Pancreas (tissue), 10 donors: Measurements from ENCODE around the gene SOX11. TPM values are rescaled to one million over a fixed set of nuclear protein-coding genes. Genes with fewer than 3 reads are reported as not detected.
"Not testable (repeated sequence)": the region's sequence is repeated elsewhere in the genome, so short reads cannot be mapped to it uniquely, and the experiment has no call there.

Source experiments
- ATAC-seq, 4 donors: fragments of 200-7000 bp; cut with Tn5 transposase; one replicate each; pipeline versions ENCODE4 v1.8.0 to v1.9.1; 2020; ENCODE audit warnings: mild to moderate bottlenecking in 4 of 4, moderate library complexity in 4 of 4
- DNase-seq, 6 donors: peaks; one replicate each; pipeline ENCODE4 v3.0.0-alpha.2; 2020
- FAIRE-seq: peaks from 2 replicates; lab custom pipeline; 2012; peaks lifted over from hg19 to GRCh38; lab: Jason Lieb, UNC
- H3K27ac ChIP-seq, 4 donors: fragments of 200-600 bp; sonication (generic); 1 replicate in 3 of 4; 2 replicates in 1 of 4; pipeline versions ENCODE4 v1.5.0 to v1.8.0; 2020
- H3K27me3 ChIP-seq, 4 donors: fragments of 200-600 bp; one replicate each; pipeline ENCODE4 v1.8.0; 2021
- H3K36me3 ChIP-seq, 3 donors: fragments of 200-600 bp; sonication (generic) in 1 of 3; one replicate each; pipeline versions ENCODE4 v1.5.0 to v1.8.0; 2020 to 2021
- H3K4me1 ChIP-seq, 3 donors: fragments of 200-600 bp; one replicate each; pipeline ENCODE4 v1.8.0; 2021
- H3K4me3 ChIP-seq, 4 donors: fragments of 200-600 bp; sonication (generic) in 2 of 4; one replicate each; pipeline versions ENCODE4 v1.5.0 to v1.8.0; 2020 to 2021
- H3K9me3 ChIP-seq, 4 donors: fragments of 200-600 bp; one replicate each; pipeline ENCODE4 v1.8.0; 2021
- WGBS, 2 donors: extraction: QIAGEN DNeasy Blood & Tissue Kit; methylation state at CpG; one replicate each; pipeline ENCODE4 v1.1.7; 2013; 5-methylcytosine and 5-hydroxymethylcytosine counted together
- intact Hi-C, 3 donors: fragments of 100-400 bp; cut with DNase I; formaldehyde crosslinking; loops; one replicate each; pipeline versions ENCODE4 v1.11.1 to v1.14.2; 2022
- polyA plus RNA-seq, 2 donors: library from polyadenylated mRNA; stranded (reverse); fragments of 200-250 nt; gene quantifications; one replicate each; pipeline ENCODE4 v1.2.3, GENCODE V29; 2013
- total RNA-seq, 6 donors: library from RNA; stranded (reverse); fragmentation: NEBNext Ultra II Directional in 4 of 6; extraction: Animal tissue kit (Norgen Biotek cat#: 25700) in 4 of 6; gene quantifications; one replicate each; pipeline versions ENCODE4 v1.2.1 to v1.2.4, GENCODE V29; 2021 to 2023
- TF ChIP-seq, protein P1 (sequence below), 4 donors: fragments of 200-600 bp; sonication (generic) in 3 of 4; IDR thresholded peaks; one replicate each; pipeline versions ENCODE4 v1.5.0 to v1.8.0; 2021; ENCODE audit warnings: antibody characterized with exemption in 4 of 4
- donor health status: healthy with polysubstance abuse.
- donor health status: DM: no; HTN: no; CAD: no; lungs with moderate emphysema.
- donor health status: DM: no; HTN: no; CAD: no.
- donor health status: control.
- donor health status: control.
- donor health status: Bipolar disorder and iron deficiency.
- donor health status: DM: yes; HTN: yes; CAD: no.
- donor health status: DM: no; HTN: no; CAD: no.
- donor health status: DM: no; HTN: no; CAD: no.
- donor health status: DM: yes; HTN: yes; CAD: no.

The SOX11 gene
- total and polyA plus RNA-seq, 8 donors: 0.03 to 0.09 (median 0.04) TPM; not detected in 4

DNA sequence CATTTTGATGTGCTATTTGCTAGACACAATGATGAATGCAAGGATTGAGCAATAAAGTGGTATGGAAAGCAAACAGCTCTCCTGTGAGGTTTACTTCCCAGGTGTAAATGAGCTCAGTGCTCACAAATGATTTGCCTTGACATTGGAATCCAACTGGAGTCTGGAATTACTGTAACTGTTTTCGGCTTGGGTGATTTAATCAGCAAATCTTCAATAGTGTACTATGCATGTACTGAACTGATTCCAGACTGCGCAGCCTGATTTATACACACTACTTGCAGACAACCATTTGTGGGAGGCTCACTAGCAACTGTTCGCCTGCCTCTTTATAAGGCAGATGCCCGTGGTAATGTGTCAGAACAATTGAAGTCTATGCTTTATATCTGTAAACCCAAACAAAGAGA lies 27.9 kb upstream of the SOX11 start:
- H3K27me3 ChIP-seq: no peaks in the 10 kb centered on the region
- 42 to 47% methylated on average over 4 of the region's 4 CpGs for WGBS, 2 donors
- no peaks in the 10 kb centered on the region for H3K9me3 ChIP-seq
- H3K36me3 ChIP-seq: no peaks in the 10 kb centered on the region
- ATAC-seq (no peak), DNase-seq (no peak), FAIRE-seq (no peak)
- no peak overlapping the region for H3K27ac ChIP-seq
- TF ChIP-seq, protein P1, sequence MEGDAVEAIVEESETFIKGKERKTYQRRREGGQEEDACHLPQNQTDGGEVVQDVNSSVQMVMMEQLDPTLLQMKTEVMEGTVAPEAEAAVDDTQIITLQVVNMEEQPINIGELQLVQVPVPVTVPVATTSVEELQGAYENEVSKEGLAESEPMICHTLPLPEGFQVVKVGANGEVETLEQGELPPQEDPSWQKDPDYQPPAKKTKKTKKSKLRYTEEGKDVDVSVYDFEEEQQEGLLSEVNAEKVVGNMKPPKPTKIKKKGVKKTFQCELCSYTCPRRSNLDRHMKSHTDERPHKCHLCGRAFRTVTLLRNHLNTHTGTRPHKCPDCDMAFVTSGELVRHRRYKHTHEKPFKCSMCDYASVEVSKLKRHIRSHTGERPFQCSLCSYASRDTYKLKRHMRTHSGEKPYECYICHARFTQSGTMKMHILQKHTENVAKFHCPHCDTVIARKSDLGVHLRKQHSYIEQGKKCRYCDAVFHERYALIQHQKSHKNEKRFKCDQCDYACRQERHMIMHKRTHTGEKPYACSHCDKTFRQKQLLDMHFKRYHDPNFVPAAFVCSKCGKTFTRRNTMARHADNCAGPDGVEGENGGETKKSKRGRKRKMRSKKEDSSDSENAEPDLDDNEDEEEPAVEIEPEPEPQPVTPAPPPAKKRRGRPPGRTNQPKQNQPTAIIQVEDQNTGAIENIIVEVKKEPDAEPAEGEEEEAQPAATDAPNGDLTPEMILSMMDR (IDR thresholded peaks at IDR 0.05): no peak
- H3K4me3 ChIP-seq: no peak overlapping the region
- no peaks in the 10 kb centered on the region for H3K4me1 ChIP-seq
- intact Hi-C loops: no loop called here

DNA sequence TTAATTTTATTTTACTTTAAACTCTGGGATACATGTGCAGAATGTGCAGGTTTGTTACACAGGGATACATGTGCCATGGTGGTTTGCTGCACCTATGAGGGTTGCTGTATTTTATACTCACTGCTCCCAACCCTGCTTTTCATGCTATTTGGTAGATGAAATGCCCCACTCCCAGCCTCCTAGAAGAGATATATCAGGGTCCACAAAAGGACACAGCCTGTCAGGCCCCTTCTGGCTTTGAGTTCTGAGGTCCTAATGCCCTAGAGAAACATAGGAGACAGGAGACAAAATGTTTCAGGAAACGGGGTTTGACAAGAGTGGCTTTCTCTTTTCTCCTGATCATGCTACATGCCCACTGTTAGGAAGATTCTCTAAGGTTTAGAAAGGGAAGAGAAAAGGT lies 27.1 kb upstream of the SOX11 start:
- H3K27me3 ChIP-seq: no peaks in the 10 kb centered on the region
- FAIRE-seq (no peak), DNase-seq (no peak), ATAC-seq (no peak)
- H3K36me3 ChIP-seq: no peaks in the 10 kb centered on the region
- 49 to 54% methylated on average over 1 of the region's 1 CpG for WGBS, 2 donors
- no peaks in the 10 kb centered on the region for H3K9me3 ChIP-seq
- TF ChIP-seq, protein P1 (IDR thresholded peaks at IDR 0.05): no peak
- H3K4me3 ChIP-seq: no peak overlapping the region
- H3K4me1 ChIP-seq: no peaks in the 10 kb centered on the region
- no peak overlapping the region for H3K27ac ChIP-seq
- intact Hi-C loops: no loop called here

DNA sequence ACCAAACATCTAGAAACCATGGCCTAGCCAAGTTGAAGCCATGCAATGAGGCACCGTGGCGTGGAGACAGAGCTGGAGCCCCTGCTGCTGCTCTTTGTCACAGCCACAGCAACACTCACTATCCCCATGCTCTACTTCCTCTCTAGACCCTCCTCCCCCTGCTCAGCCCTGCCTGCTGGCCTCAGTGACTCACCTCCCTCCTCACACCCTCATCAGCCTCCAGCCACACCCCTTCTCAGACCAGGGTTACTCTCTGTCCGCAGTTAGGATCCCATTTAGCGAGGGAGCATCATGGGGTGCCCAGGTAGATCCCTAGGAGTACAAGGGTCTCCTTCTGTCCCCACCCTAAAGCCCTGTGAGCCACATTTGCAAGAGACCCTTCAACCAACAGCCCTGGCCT lies 25.4 kb upstream of the SOX11 start:
- no peak for ATAC-seq
- intact Hi-C loops: no loop called here
- H3K36me3 ChIP-seq: no peaks in the 10 kb centered on the region
- 91 to 93% methylated on average over 4 of the region's 4 CpGs for WGBS, 2 donors
- no peaks in the 10 kb centered on the region for H3K9me3 ChIP-seq
- no peak overlapping the region for H3K27ac ChIP-seq
- FAIRE-seq: no peak
- H3K4me1 ChIP-seq: no peaks in the 10 kb centered on the region
- H3K27me3 ChIP-seq: no peaks in the 10 kb centered on the region
- H3K4me3 ChIP-seq: no peak overlapping the region
- TF ChIP-seq, protein P1 (IDR thresholded peaks at IDR 0.05): no peak
- DNase-seq: no peak

DNA sequence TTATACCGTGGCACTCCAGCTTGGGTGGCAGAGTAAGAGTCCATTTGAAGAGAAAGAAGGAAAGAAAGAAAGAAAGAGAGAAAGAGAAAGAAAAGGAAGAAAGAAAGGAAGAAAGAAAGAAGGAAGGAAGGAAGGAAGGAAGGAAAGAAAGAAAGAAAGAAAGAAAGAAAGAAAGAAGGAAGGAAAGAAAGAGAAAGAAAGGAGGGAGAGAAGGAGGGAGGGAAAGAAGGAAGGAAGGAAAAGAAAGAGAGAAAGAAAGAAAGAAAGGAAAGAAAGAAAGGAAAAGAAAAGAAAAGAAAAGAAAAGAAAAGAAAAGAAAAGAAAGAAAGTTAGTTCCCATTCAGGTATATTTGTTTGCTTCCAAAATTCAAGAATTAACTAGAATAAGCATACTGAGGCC lies 24.5 kb upstream of the SOX11 start:
- DNase-seq, H3K4me1 ChIP-seq, H3K27ac ChIP-seq, H3K9me3 ChIP-seq, ATAC-seq, H3K36me3 ChIP-seq, H3K4me3 ChIP-seq, H3K27me3 ChIP-seq, intact Hi-C loops, FAIRE-seq: not testable (repeated sequence)
- WGBS, 2 donors: 93 to 96% methylated on average over 1 of the region's 1 CpG

DNA sequence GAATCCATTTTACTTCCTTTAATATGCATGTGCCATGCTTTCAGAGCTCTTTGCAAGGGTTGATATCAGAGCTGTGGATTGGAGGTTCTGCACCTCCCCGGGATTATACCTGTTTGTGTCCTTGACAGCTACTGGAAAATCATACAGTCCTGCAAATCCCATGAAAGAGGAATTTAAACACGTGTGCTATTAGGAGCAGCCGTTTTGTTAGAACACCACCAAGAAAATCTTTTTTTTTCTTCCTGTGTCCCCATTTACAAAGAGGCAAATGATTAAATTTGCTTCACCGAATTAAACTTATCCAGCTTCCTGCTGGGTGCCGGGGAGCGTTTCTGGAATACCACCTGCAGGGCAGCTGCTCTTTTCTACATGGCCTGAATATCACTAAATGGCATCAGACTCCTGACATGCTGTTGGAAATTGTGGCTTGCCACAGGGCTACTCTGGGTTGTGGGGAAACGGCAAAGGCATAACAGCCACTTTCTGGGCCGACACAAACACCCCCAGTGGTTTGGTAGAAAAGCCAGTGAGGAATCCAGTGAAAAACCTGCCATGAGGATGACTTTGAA lies 23.4 kb upstream of the SOX11 start:
- no peak overlapping the region for H3K27ac ChIP-seq
- no peaks in the 10 kb centered on the region for H3K4me1 ChIP-seq
- FAIRE-seq (no peak), ATAC-seq (no peak), DNase-seq (no peak)
- H3K36me3 ChIP-seq: no peaks in the 10 kb centered on the region
- WGBS, 2 donors: 43 to 63% methylated on average over 8 of the region's 8 CpGs
- H3K9me3 ChIP-seq: no peaks in the 10 kb centered on the region
- H3K27me3 ChIP-seq: peaks cover 0 to 2% (median 0%) of the 10 kb centered on the region in 4 donors
- intact Hi-C loops: no loop called here
- TF ChIP-seq, protein P1 (IDR thresholded peaks at IDR 0.05): no peak
- H3K4me3 ChIP-seq: no peak overlapping the region
